GM19328 (cell line): ENCODE results near the gene BNC2.
"Not testable (repeated sequence)": the region's sequence is repeated elsewhere in the genome, so short reads cannot be mapped to it uniquely, and the experiment has no call there.

ENCODE experiments used
- ATAC-seq: cut with Tn5 transposase; IDR thresholded peaks from one replicate; pipeline ENCODE4 v1.9.1; 2021; ENCODE audit warnings: mild to moderate bottlenecking, moderate library complexity; ENCODE audit not compliant: unreplicated experiment

Gene BNC2

GRCh38 chr9:16559418-16560188 is 310.9 kb downstream of the BNC2 start:
- ATAC-seq: no peak

GRCh38 chr9:16555802-16556201 is 314.7 kb downstream of the BNC2 start:
- ATAC-seq: no peak

- no peak for ATAC-seq
Measured at GRCh38 chr9:16553869-16554540, 316.5 kb downstream of the BNC2 start.

GRCh38 chr9:16552252-16552651 is 318.2 kb downstream of the BNC2 start:
- ATAC-seq: no peak

GRCh38 chr9:16551692-16552091 is 318.8 kb downstream of the BNC2 start:
- no peak for ATAC-seq

- ATAC-seq: no peak
Measured at GRCh38 chr9:16545639-16546038, 324.8 kb downstream of the BNC2 start.

- ATAC-seq: no peak
Measured at GRCh38 chr9:16544842-16545241, 325.6 kb downstream of the BNC2 start.

- no peak for ATAC-seq
Measured at GRCh38 chr9:16543686-16544085, 326.8 kb downstream of the BNC2 start.

- no peak for ATAC-seq
Measured at GRCh38 chr9:16543225-16543624, 327.2 kb downstream of the BNC2 start.

GRCh38 chr9:16542290-16542689 is 328.2 kb downstream of the BNC2 start:
- no peak for ATAC-seq

- ATAC-seq: no peak
Measured at GRCh38 chr9:16540743-16541613, 329.5 kb downstream of the BNC2 start.

- ATAC-seq: not testable (repeated sequence)
Measured at GRCh38 chr9:16539626-16540025, 330.8 kb downstream of the BNC2 start.

- no peak for ATAC-seq
Measured at GRCh38 chr9:16535555-16535954, 334.9 kb downstream of the BNC2 start.

GRCh38 chr9:16532681-16533450 is 337.6 kb downstream of the BNC2 start:
- no peak for ATAC-seq

- ATAC-seq: no peak
Measured at GRCh38 chr9:16532272-16532671, 338.2 kb downstream of the BNC2 start.

GRCh38 chr9:16530669-16531642 is 339.5 kb downstream of the BNC2 start:
- ATAC-seq: no peak

GRCh38 chr9:16527573-16527972 is 342.9 kb downstream of the BNC2 start:
- no peak for ATAC-seq

GRCh38 chr9:16526380-16526779 is 344.1 kb downstream of the BNC2 start:
- ATAC-seq: no peak

- ATAC-seq: no peak
Measured at GRCh38 chr9:16524823-16525222, 345.6 kb downstream of the BNC2 start.

GRCh38 chr9:16524078-16524477 is 346.4 kb downstream of the BNC2 start:
- ATAC-seq: no peak
